ENCODE measurements around the gene SLC25A48. TPM values are rescaled to one million over a fixed set of nuclear protein-coding genes. Genes with fewer than 3 reads are reported as not detected.

The SLC25A48 gene
- total RNA-seq, 1 donor from 2014 or later, result not detected

DNA sequence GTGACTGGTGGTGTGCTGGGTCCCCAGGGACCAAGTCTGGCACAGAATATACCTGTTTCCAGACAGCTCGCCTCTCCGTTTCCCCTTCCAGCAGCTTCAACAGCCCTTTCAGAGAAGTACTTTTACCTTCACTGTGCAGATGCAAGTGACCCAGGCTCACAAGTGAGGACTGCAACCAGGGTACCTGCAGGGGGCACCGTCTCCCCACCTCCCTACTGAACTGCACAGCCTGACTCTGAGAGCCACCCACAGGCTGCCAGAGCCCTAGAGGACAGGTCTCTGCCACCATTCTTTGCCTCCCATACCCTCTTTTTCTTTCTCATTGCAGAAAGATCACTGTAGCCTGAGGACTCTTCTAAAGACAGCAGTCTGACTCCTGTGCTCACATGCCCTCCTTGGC lies 45.8 kb downstream of the SLC25A48 start:
- Histone ChIP-seq H3K36me3 (no peaks in the 10 kb centered on the region), H3K27ac (no peak overlapping the region), H3K9me3 (no peaks in the 10 kb centered on the region), H3K4me1 (no peaks in the 10 kb centered on the region), H3K27me3 (peaks cover 20% of the 10 kb centered on the region), H3K4me3 (no peak overlapping the region)
- intact Hi-C loops (cut with DNase I), result loop anchor here (5.0 kb wide), 1 partner anchor 332 kb away; no protein-coding TSS in a partner anchor
- no peak for DNase-seq
- no peak for ATAC-seq
- TF ChIP-seq, protein P1, sequence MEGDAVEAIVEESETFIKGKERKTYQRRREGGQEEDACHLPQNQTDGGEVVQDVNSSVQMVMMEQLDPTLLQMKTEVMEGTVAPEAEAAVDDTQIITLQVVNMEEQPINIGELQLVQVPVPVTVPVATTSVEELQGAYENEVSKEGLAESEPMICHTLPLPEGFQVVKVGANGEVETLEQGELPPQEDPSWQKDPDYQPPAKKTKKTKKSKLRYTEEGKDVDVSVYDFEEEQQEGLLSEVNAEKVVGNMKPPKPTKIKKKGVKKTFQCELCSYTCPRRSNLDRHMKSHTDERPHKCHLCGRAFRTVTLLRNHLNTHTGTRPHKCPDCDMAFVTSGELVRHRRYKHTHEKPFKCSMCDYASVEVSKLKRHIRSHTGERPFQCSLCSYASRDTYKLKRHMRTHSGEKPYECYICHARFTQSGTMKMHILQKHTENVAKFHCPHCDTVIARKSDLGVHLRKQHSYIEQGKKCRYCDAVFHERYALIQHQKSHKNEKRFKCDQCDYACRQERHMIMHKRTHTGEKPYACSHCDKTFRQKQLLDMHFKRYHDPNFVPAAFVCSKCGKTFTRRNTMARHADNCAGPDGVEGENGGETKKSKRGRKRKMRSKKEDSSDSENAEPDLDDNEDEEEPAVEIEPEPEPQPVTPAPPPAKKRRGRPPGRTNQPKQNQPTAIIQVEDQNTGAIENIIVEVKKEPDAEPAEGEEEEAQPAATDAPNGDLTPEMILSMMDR (IDR thresholded peaks at IDR 0.05), result no peak

DNA sequence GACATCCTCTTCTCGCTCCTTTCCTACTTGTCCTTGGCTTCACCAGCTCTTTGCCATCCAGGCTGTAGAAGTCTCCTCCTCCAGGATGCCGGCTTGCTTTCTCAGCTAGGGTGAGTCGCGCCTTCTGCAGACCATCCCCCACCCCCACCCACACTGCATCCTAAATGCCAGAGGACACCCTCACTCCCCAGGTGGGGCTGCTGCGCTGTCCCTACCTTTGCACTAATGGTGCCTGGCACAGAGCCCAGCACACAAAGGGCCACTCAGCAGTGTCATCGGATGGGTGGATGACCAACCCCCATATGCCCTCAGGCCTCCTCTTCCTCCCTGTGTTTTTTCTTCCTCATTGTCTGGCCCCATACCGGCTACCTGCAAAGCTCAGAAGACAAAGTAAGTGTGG lies 46.3 kb downstream of the SLC25A48 start:
- Histone ChIP-seq H3K36me3 (no peaks in the 10 kb centered on the region), H3K27me3 (peaks cover 22% of the 10 kb centered on the region), H3K9me3 (no peaks in the 10 kb centered on the region), H3K4me1 (no peaks in the 10 kb centered on the region), H3K27ac (no peak overlapping the region), H3K4me3 (no peak overlapping the region)
- TF ChIP-seq, protein P1 (IDR thresholded peaks at IDR 0.05), result no peak
- ATAC-seq, result no peak
- no peak for DNase-seq
- intact Hi-C loops (cut with DNase I), result loop anchor here (5.0 kb wide), 1 partner anchor 332 kb away; no protein-coding TSS in a partner anchor

DNA sequence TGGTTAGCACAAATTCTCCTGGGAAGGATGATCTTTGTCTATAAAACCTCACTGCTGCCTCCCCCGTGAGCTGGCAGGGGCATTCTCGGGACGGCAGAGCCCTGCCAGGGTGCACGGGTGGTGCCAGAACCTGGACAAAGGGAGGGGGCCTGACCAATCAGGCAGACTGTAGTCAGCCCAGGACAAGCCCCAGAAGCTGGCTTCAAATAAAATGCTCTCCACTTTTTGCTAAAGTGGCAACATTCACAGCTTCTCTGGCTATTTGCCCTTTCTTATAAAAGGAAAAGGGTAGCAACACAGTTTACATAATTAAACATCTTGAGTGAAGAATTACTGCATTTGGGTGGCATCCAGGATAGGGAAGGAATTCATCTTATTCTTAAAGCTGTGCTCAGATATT lies 46.8 kb downstream of the SLC25A48 start:
- Histone ChIP-seq H3K27me3 (peaks cover 22% of the 10 kb centered on the region), H3K9me3 (no peaks in the 10 kb centered on the region), H3K27ac (no peak overlapping the region), H3K4me3 (no peak overlapping the region), H3K4me1 (no peaks in the 10 kb centered on the region), H3K36me3 (no peaks in the 10 kb centered on the region)
- DNase-seq, result no peak
- TF ChIP-seq, protein P1 (IDR thresholded peaks at IDR 0.05), result no peak
- no peak for ATAC-seq
- intact Hi-C loops (cut with DNase I), result loop anchor here (5.0 kb wide), 1 partner anchor 331 kb away; no protein-coding TSS in a partner anchor

DNA sequence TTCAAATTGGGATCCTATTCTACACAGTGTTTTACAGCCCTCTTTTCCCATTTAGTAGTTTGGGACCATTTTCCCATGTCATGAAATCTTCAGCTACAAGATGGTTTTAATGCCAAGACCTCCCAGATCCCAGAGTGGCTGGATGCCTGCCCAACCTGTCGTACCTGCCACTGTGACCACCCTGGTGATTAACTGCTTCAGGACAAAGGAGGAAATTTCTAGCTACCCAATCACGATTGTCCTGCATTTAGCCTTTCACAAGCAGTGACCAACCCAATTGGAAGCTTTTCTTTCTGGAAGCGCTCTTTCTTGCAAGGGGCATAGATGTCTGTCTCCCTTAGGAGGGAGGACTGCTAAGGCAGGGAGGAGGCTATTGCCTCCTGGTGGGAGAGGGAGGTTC lies 47.4 kb downstream of the SLC25A48 start:
- Histone ChIP-seq H3K36me3 (no peaks in the 10 kb centered on the region), H3K9me3 (no peaks in the 10 kb centered on the region), H3K27me3 (peaks cover 22% of the 10 kb centered on the region), H3K27ac (no peak overlapping the region), H3K4me3 (no peak overlapping the region), H3K4me1 (no peaks in the 10 kb centered on the region)
- intact Hi-C loops (cut with DNase I), result loop anchor here (5.0 kb wide), 1 partner anchor 330 kb away; no protein-coding TSS in a partner anchor
- TF ChIP-seq, protein P1 (IDR thresholded peaks at IDR 0.05), result no peak
- no peak for ATAC-seq
- DNase-seq, result no peak

DNA sequence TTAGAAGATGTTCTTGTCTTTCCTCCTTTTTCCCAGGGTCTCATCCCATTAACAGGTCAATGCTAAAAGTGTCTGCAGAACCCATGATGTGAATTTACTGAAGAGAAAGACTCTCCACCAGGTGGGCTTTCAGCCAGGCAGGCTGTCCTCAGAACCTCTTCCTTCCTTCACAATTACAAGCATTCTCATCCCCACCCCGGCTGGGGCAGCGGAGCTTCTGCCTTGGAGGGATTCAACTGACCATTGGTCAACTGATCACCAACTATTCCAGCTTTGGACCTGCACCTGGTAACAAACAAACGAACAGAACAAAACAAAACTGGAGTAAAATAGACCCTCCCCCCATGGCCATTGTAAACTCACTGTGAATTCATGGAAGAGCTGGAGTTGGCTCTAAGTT lies 48.6 kb downstream of the SLC25A48 start:
- Histone ChIP-seq H3K9me3 (no peaks in the 10 kb centered on the region), H3K27ac (no peak overlapping the region), H3K36me3 (no peaks in the 10 kb centered on the region), H3K4me3 (no peak overlapping the region), H3K4me1 (peaks cover 5% of the 10 kb centered on the region), H3K27me3 (peaks cover 24% of the 10 kb centered on the region)
- intact Hi-C loops (cut with DNase I), result loop anchor here (5.0 kb wide), 1 partner anchor 329 kb away; no protein-coding TSS in a partner anchor
- no peak for ATAC-seq
- TF ChIP-seq, protein P1 (IDR thresholded peaks at IDR 0.05), result no peak
- no peak for DNase-seq

DNA sequence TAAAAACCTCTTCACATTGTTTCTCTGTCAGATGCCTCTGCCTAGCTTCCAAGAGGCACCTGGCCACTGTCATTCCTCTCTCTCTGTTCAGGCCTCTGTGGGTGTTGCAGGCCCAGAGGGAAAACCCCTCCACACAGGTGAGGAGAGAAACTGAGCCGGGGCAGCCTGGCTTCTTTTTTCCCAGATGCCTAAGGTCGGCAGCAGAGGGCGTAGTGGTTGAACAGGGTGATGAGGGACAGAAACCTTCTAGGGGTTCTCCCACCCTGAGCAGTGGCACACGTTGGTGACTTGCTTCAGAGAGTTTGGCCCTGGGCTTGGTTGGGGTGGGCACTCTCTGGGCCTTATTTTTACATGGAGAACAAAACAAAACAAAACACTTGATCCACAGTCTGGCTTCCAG lies 49.0 kb downstream of the SLC25A48 start:
- Histone ChIP-seq H3K27me3 (peaks cover 22% of the 10 kb centered on the region), H3K27ac (no peak overlapping the region), H3K4me3 (no peak overlapping the region), H3K36me3 (no peaks in the 10 kb centered on the region), H3K4me1 (peaks cover 5% of the 10 kb centered on the region), H3K9me3 (no peaks in the 10 kb centered on the region)
- ATAC-seq, result no peak
- intact Hi-C loops (cut with DNase I), result loop anchor here (5.0 kb wide), 1 partner anchor 329 kb away; no protein-coding TSS in a partner anchor
- TF ChIP-seq, protein P1 (IDR thresholded peaks at IDR 0.05), result no peak
- no peak for DNase-seq
